Left ventricle myocardium superior (tissue), 1 donor: ENCODE results near the gene CYP4F2. TPM values are rescaled to one million over a fixed set of nuclear protein-coding genes. Genes with fewer than 3 reads are reported as not detected.
A peak's percentile ranks its signal among the peaks of the same experiment; 100 is the strongest.
"Not testable (repeated sequence)": the region's sequence is repeated elsewhere in the genome, so short reads cannot be mapped to it uniquely, and the experiment has no call there.

Experiments
- ATAC-seq: fragments of 200-7000 bp; cut with Tn5 transposase; one replicate; pipeline ENCODE4 v1.9.1; 2020; ENCODE audit warnings: mild to moderate bottlenecking, moderate library complexity
- DNase-seq: peaks from one replicate; pipeline ENCODE4 v3.0.0-alpha.2; 2020
- intact Hi-C: fragments of 100-400 bp; cut with micrococcal nuclease; formaldehyde crosslinking; loops from one replicate; pipeline ENCODE4 v1.11.0; 2022
- total RNA-seq: library from RNA; stranded (reverse); fragmentation: NEBNext Ultra II Directional; extraction: Animal tissue kit (Norgen Biotek cat#: 25700); gene quantifications from one replicate; pipeline ENCODE4 v1.2.1, GENCODE V29; 2021
- donor health status: DM: no; HTN: yes; CAD: no; lungs with severe emphysema.

Gene CYP4F2
- total RNA-seq, 1 donor from 2014 or later: not detected

DNA sequence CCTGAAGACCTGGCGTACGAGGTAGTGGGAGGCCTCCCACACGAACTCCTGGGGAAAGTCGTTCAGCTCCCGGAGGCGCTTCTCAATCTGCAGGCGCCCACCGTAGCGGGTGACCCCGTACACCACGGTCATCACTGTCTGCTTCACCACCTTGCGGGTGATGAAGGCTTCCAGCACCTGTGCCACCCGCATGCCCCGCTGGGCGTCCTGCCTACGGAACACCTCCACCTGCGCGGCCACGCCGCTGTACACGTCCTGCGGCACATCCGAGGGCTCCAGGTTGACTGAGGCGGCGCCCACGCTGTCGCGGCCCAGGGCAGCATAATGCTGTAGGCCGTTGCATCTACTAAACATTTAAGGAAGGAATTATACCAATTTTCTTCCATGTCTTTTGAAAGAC lies 5.0 kb upstream of the CYP4F2 start:
- ATAC-seq, intact Hi-C loops, DNase-seq: not testable (repeated sequence)

GRCh38 chr19:15902254-15902653 lies 4.4 kb upstream of the CYP4F2 start:
- intact Hi-C loops: no loop called here
- DNase-seq (no peak), ATAC-seq (no peak)

DNA sequence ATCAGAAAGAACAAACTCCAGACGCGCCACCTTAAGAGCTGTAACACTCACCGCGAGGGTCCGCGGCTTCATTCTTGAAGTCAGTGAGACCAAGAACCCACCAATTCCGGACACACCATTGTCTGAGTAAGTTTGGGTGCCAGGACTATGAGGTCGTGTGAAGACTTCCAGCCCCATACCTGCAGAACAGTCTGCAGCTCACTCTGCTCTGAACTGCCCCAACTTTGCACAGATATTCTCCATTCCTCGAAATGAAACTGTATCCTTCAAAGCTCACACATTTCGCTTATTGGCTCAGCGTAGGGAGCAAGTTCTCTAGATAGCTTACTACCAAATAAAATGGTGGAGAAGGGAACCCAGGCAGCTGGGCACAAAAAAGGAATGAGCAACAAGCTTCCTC lies 2.6 kb upstream of the CYP4F2 start:
- intact Hi-C loops: no loop called here
- DNase-seq (no peak), ATAC-seq (no peak)

GRCh38 chr19:15900032-15900431 lies 2.2 kb upstream of the CYP4F2 start:
- ATAC-seq, intact Hi-C loops, DNase-seq: not testable (repeated sequence)

DNA sequence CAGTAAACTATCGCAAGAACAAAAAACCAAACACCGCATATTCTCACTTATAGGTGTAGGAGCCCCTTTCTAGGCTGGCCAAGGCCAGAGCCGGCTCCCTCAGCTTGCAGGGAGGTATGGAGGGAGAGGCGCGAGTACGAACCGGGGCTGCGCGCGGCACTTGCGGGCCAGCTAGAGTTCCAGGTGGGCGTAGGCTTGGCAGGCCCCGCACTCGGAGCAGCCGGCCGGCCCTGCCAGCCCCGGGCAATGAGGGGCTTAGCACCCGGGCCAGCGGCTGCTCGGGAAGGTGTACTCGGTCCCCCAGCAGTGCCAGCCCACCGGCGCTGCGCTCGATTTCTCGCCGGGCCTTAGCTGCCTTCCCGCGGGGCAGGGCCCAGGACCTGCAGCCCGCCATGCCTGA lies 1.7 kb upstream of the CYP4F2 start:
- ATAC-seq, intact Hi-C loops: not testable (repeated sequence)

DNA sequence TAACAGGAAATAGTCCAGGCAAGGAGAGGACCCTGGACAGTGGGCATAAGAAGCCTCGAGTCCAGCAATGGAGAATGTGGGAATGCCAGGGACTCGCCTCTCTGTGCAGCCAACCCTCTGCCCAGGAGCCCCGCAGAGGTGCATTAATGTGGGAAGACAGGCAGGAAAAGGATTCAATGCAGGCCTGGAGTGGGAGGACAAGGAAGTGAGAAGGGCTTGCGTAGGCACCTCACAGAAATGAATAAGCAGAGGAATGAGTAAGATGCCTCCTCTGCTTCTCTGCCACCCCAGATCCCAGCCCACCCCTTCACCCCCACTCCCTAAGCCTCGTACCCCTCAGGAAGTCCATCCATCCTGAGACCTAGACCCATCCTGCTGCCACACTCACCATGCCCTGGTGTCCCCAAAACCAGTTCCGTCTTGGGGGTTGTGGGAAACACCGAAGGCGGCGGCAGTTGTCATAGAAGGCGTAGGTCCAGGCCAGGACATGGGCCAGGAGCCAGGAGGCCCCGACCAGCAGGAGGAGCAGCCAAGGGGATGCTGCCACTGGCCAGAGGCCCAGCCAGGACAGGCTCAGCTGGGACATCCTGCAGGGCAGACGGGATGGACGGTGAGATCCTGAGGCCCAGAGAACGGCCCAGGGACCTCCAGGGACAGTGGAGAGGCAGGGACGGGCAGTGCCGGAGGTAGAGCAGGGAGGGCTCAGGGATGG lies 692 bp downstream of the CYP4F2 start:
- no peak for DNase-seq
- intact Hi-C loops: no loop called here
- ATAC-seq: no peak

More for the DNA sequence above, 1.7 kb upstream of the CYP4F2 start:
- DNase-seq: not testable (repeated sequence)

GRCh38 chr19:15895876-15896430 lies 1.9 kb downstream of the CYP4F2 start:
- intact Hi-C loops: no loop called here
- DNase-seq (no peak), ATAC-seq (no peak)

DNA sequence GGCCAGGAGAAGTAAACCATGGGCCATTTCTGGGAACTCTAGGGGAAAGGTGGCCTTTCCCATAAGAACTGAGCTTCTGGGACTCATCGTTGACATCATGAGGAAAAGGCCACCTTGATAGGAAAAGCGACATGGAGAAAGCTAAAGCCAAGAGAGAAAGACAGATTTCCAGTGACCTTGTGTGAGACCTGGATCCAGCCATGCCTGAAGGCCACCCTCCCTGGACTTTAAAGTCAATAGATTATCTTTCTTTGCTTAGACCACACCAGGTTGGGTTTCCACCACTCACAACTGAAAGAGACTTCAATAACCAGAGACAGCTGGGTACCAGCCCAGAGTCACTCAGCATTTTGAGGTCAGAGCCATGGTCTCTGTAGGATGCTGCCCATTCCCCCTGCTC lies 3.5 kb downstream of the CYP4F2 start:
- DNase-seq: no peak
- ATAC-seq: no peak
- intact Hi-C loops: no loop called here

DNA sequence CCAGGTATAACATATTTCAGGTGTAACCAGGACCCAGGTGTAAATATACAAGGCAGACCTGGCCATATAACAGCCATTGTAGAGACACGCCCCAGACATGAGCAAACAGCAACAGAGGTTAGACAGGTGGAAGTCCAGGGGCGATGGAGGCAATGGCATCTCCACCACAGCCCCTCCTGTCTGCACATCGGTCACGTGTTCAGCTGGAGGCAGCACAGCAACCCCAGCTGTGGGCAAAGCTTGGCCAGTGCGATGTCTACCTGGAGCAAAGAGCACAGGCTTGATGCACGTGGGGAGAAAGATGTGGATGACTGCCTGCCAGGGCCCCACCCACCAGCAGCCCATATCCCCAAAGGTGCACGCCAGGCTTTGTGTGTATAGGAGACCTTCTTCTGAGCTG lies 4.4 kb downstream of the CYP4F2 start:
- DNase-seq (no peak), ATAC-seq (no peak)
- intact Hi-C loops: no loop called here

GRCh38 chr19:15892012-15892411 lies 5.9 kb downstream of the CYP4F2 start:
- DNase-seq (no peak), ATAC-seq (no peak)
- intact Hi-C loops: no loop called here

DNA sequence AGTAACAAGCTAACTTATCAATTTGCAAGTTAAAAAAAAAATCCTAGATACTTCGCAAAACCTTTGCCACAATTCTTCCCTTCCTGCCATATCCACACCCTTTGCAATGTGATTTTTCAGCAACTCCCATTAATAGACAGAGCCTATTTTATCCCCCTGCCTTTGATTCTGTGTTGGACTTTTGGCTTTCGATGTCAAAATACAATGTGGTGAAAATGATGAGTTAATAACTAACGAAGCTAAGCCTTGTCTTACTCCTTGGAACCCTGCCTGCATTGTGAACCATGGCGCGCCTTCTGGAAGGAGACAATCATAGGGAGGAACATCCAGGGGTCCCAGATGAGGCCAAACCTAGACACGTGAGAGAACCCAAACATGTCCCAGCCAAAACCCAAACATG lies 6.4 kb downstream of the CYP4F2 start:
- ATAC-seq: no peak

GRCh38 chr19:15889339-15889738 lies 8.5 kb downstream of the CYP4F2 start:
- ATAC-seq, intact Hi-C loops, DNase-seq: not testable (repeated sequence)

More for the DNA sequence above, 6.4 kb downstream of the CYP4F2 start:
- intact Hi-C loops: no loop called here
- no peak for DNase-seq

GRCh38 chr19:15885919-15886318 lies 12.0 kb downstream of the CYP4F2 start:
- intact Hi-C loops: no loop called here
- ATAC-seq (no peak), DNase-seq (no peak)

GRCh38 chr19:15885167-15885566 lies 12.7 kb downstream of the CYP4F2 start:
- no peak for DNase-seq
- intact Hi-C loops: no loop called here
- no peak for ATAC-seq

- intact Hi-C loops, ATAC-seq, DNase-seq: not testable (repeated sequence)
Observed at GRCh38 chr19:15883329-15883728, 14.5 kb downstream of the CYP4F2 start.

DNA sequence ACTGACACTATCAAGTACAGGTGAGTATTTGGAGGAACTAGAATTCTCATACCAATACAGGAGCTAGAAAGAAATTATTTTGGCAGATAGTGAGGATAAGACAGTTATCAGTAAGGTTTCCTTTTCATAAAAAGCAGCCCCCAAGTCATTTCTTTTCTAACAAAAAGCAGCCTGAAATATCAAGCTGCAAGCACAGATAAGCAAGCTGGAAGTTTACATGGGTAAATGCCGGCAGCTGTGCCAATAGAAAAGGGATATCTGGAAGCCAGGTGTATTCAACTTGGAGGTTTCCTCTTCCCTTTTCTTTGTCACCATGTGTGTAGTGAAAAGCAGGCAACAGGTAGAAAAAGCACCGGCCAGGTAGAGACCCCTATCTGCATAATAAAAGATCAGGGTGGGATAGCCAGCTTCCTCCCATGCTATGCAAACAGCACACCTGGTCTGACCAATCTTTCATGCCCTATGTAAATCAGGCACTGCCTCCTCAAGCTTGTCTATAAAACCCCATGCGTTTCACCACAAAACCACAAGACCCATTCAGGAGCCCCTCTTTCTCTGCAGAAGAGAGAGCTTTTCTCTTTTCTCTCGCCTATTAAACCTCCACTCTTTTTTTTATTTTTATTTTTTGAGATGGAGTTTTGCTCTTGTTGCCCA lies 22.9 kb downstream of the CYP4F2 start:
- ATAC-seq: no peak
- DNase-seq: no peak
- intact Hi-C loops: no loop called here

DNA sequence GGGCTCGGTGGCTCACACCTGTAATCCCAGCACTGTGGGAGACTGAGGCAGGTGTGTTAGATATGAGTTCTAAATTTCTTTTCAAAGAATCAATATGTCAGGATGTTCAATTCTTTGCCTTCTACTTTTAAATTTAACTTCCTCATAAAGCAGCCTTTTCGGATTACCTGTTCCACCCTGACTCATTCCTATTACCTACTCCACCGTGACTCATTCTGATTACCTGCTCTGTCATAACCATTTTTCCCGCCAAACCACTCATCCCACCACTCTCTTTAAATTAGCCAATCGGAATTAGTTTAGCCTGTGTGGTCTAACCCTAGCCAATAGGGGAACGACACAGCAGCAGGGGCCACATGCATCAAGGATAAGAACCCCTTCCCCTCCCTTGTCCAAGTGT lies 24.1 kb downstream of the CYP4F2 start:
- DNase-seq, intact Hi-C loops, ATAC-seq: not testable (repeated sequence)

GRCh38 chr19:15871570-15871969 lies 26.3 kb downstream of the CYP4F2 start:
- no peak for ATAC-seq
- no peak for DNase-seq
- intact Hi-C loops: no loop called here

DNA sequence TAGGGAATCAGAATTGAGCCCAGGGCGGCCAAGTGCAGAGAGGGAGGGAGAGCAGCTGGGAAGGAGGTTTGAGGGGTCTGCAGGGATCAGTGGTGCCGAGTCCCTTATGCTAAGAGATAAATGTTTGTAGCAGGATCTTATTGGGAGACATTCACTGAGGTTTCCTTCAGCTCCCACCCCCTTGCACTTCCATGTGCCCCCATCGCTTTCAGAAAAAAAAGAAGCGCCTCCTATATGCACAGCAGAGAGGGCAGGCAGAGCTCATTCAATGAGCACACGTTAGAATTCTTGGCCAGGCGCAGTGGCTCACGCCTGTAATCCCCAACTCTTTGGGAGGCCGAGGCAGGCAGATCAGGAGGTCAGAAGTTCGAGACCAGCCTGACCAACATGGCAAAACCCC lies 28.0 kb downstream of the CYP4F2 start:
- DNase-seq (no peak), ATAC-seq (no peak)
- intact Hi-C loops: no loop called here

GRCh38 chr19:15869109-15869555 lies 28.7 kb downstream of the CYP4F2 start:
- DNase-seq (no peak), ATAC-seq (peak; percentile 50)
- intact Hi-C loops: no loop called here
